22Rv1 (cell line): ENCODE results near the gene TMEM219.

Experiments used
- CTCF ChIP-seq: fragments of 450-650 bp; IDR thresholded peaks from 2 replicates; pipeline ENCODE4 v1.5.1; 2017; ENCODE audit warnings: mild to moderate bottlenecking
- ZFX ChIP-seq: fragments of 450-650 bp; IDR thresholded peaks from 2 replicates; pipeline ENCODE4 v1.6.1; 2017; ENCODE audit warnings: antibody characterized with exemption, borderline replicate concordance

DNA sequence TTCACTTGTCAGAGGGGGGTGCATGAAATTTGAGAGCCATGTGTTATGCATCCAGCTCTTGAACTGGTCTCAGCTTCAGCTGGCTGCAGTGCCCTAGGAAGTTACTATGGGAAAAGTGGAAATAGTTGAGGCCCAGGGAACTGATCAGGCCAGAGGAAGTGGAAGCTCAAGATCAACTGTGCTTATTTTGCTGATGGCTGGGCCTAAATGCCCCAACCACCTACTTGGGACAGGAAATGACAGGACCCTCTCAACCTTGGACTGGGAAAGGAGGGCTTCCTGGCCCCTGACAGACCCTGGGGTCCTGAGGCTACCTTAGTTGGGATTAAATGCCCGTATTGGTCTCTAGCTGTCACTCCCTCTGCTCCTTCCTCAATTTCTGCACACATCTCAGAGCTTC lies 10.6 kb downstream of the TMEM219 start:
- TF ChIP-seq CTCF (no peak), ZFX (no peak)
